Stimulated activated memory B cell treated with anti-CD40 and anti-IgM and Interleukin-4, amounts not matched to agents 10 μg/mL and 1 μg/mL and 100 μg/mL, for 72 hours (primary cell): ENCODE measurements around the gene SDK1.

Experiments
- ATAC-seq: fragments of 150-1000 bp; cut with Tn5 transposase; 2 replicates; pipeline ENCODE4 v1.10.0; 2021
- H3K27ac Mint-ChIP-seq: one replicate; pipeline ENCODE4 v1.8.0; 2022; ENCODE audit warnings: mild to moderate bottlenecking, mixed read lengths
- H3K27me3 Mint-ChIP-seq: one replicate; pipeline ENCODE4 v1.8.0; 2022; ENCODE audit warnings: mixed read lengths
- H3K36me3 Mint-ChIP-seq: one replicate; pipeline ENCODE4 v1.8.0; 2022; ENCODE audit warnings: mixed read lengths
- H3K4me1 Mint-ChIP-seq: one replicate; pipeline ENCODE4 v1.8.0; 2022; ENCODE audit warnings: mixed read lengths
- H3K4me3 Mint-ChIP-seq: one replicate; pipeline ENCODE4 v1.8.0; 2022; ENCODE audit warnings: mild to moderate bottlenecking, moderate library complexity, mixed read lengths
- H3K9me3 Mint-ChIP-seq: one replicate; pipeline ENCODE4 v1.8.0; 2022; ENCODE audit warnings: mixed read lengths

SDK1 gene

GRCh38 chr7:3805151-3805550, 504.1 kb downstream of the SDK1 start:
- Mint-ChIP-seq H3K4me1 (no peaks in the 10 kb centered on the region), H3K27me3 (peaks cover 29% of the 10 kb centered on the region), H3K4me3 (no peak overlapping the region), H3K9me3 (peaks cover 2% of the 10 kb centered on the region), H3K27ac (no peak overlapping the region), H3K36me3 (no peaks in the 10 kb centered on the region)
- ATAC-seq = no peak

GRCh38 chr7:3806516-3806915, 505.5 kb downstream of the SDK1 start:
- no peaks in the 10 kb centered on the region for H3K9me3 Mint-ChIP-seq
- ATAC-seq = no peak
- no peaks in the 10 kb centered on the region for H3K36me3 Mint-ChIP-seq
- peaks cover 29% of the 10 kb centered on the region for H3K27me3 Mint-ChIP-seq
- no peak overlapping the region for H3K27ac Mint-ChIP-seq
- H3K4me3 Mint-ChIP-seq = no peak overlapping the region
- no peaks in the 10 kb centered on the region for H3K4me1 Mint-ChIP-seq

GRCh38 chr7:3807824-3808223, 506.8 kb downstream of the SDK1 start:
- Mint-ChIP-seq H3K27ac (no peak overlapping the region), H3K27me3 (peaks cover 29% of the 10 kb centered on the region), H3K9me3 (no peaks in the 10 kb centered on the region), H3K36me3 (no peaks in the 10 kb centered on the region), H3K4me1 (no peaks in the 10 kb centered on the region), H3K4me3 (no peak overlapping the region)
- ATAC-seq = no peak

GRCh38 chr7:3821488-3821887, 520.4 kb downstream of the SDK1 start:
- H3K27ac Mint-ChIP-seq = no peak overlapping the region
- no peak for ATAC-seq
- no peaks in the 10 kb centered on the region for H3K36me3 Mint-ChIP-seq
- H3K9me3 Mint-ChIP-seq = no peaks in the 10 kb centered on the region
- H3K27me3 Mint-ChIP-seq = peaks cover 9% of the 10 kb centered on the region
- H3K4me1 Mint-ChIP-seq = no peaks in the 10 kb centered on the region
- H3K4me3 Mint-ChIP-seq = no peak overlapping the region

GRCh38 chr7:3825491-3825890, 524.4 kb downstream of the SDK1 start:
- Mint-ChIP-seq H3K36me3 (no peaks in the 10 kb centered on the region), H3K27ac (no peak overlapping the region), H3K4me3 (no peak overlapping the region), H3K9me3 (no peaks in the 10 kb centered on the region), H3K4me1 (no peaks in the 10 kb centered on the region), H3K27me3 (peaks cover 17% of the 10 kb centered on the region)
- no peak for ATAC-seq

- Mint-ChIP-seq H3K4me3 (no peak overlapping the region), H3K4me1 (no peaks in the 10 kb centered on the region), H3K27me3 (peaks cover 11% of the 10 kb centered on the region), H3K36me3 (no peaks in the 10 kb centered on the region), H3K27ac (no peak overlapping the region), H3K9me3 (no peaks in the 10 kb centered on the region)
- ATAC-seq = no peak
Measured at GRCh38 chr7:3832199-3832598, 531.1 kb downstream of the SDK1 start.

- Mint-ChIP-seq H3K4me3 (no peak overlapping the region), H3K36me3 (no peaks in the 10 kb centered on the region), H3K9me3 (no peaks in the 10 kb centered on the region), H3K4me1 (no peaks in the 10 kb centered on the region), H3K27ac (no peak overlapping the region), H3K27me3 (peaks cover 17% of the 10 kb centered on the region)
- ATAC-seq = no peak
Measured at GRCh38 chr7:3835109-3835508, 534.1 kb downstream of the SDK1 start.

GRCh38 chr7:3836855-3837254, 535.8 kb downstream of the SDK1 start:
- Mint-ChIP-seq H3K36me3 (no peaks in the 10 kb centered on the region), H3K4me3 (no peak overlapping the region), H3K27me3 (peaks cover 17% of the 10 kb centered on the region), H3K27ac (no peak overlapping the region), H3K9me3 (no peaks in the 10 kb centered on the region), H3K4me1 (no peaks in the 10 kb centered on the region)
- ATAC-seq = no peak

GRCh38 chr7:3844540-3845151, 543.6 kb downstream of the SDK1 start:
- ATAC-seq = no peak
- peaks cover 9% of the 10 kb centered on the region for H3K27me3 Mint-ChIP-seq
- no peaks in the 10 kb centered on the region for H3K36me3 Mint-ChIP-seq

GRCh38 chr7:3846738-3847137, 545.7 kb downstream of the SDK1 start:
- H3K27me3 Mint-ChIP-seq = peaks cover 10% of the 10 kb centered on the region
- no peak overlapping the region for H3K27ac Mint-ChIP-seq
- H3K4me3 Mint-ChIP-seq = no peak overlapping the region
- H3K4me1 Mint-ChIP-seq = no peaks in the 10 kb centered on the region
- H3K36me3 Mint-ChIP-seq = no peaks in the 10 kb centered on the region
- no peaks in the 10 kb centered on the region for H3K9me3 Mint-ChIP-seq
- no peak for ATAC-seq

More at GRCh38 chr7:3844540-3845151, 543.6 kb downstream of the SDK1 start:
- no peak overlapping the region for H3K27ac Mint-ChIP-seq
- H3K4me3 Mint-ChIP-seq = no peak overlapping the region
- no peaks in the 10 kb centered on the region for H3K9me3 Mint-ChIP-seq
- H3K4me1 Mint-ChIP-seq = no peaks in the 10 kb centered on the region

- Mint-ChIP-seq H3K27ac (no peak overlapping the region), H3K4me3 (no peak overlapping the region), H3K4me1 (no peaks in the 10 kb centered on the region), H3K9me3 (no peaks in the 10 kb centered on the region), H3K27me3 (peaks cover 10% of the 10 kb centered on the region), H3K36me3 (no peaks in the 10 kb centered on the region)
- no peak for ATAC-seq
Measured at GRCh38 chr7:3847336-3847735, 546.3 kb downstream of the SDK1 start.

GRCh38 chr7:3859431-3859830, 558.4 kb downstream of the SDK1 start:
- Mint-ChIP-seq H3K4me3 (no peak overlapping the region), H3K9me3 (peaks cover 8% of the 10 kb centered on the region), H3K27me3 (no peaks in the 10 kb centered on the region), H3K27ac (no peak overlapping the region), H3K4me1 (peaks cover 12% of the 10 kb centered on the region), H3K36me3 (no peaks in the 10 kb centered on the region)
- no peak for ATAC-seq

- Mint-ChIP-seq H3K4me3 (no peak overlapping the region), H3K36me3 (no peaks in the 10 kb centered on the region), H3K4me1 (peaks cover 12% of the 10 kb centered on the region), H3K9me3 (peaks cover 12% of the 10 kb centered on the region), H3K27me3 (no peaks in the 10 kb centered on the region), H3K27ac (no peak overlapping the region)
- ATAC-seq = no peak
Measured at GRCh38 chr7:3860932-3861331, 559.9 kb downstream of the SDK1 start.

- Mint-ChIP-seq H3K27ac (no peak overlapping the region), H3K9me3 (peaks cover 12% of the 10 kb centered on the region), H3K4me3 (no peak overlapping the region), H3K36me3 (no peaks in the 10 kb centered on the region), H3K4me1 (peaks cover 12% of the 10 kb centered on the region), H3K27me3 (no peaks in the 10 kb centered on the region)
- ATAC-seq = no peak
Measured at GRCh38 chr7:3861386-3861785, 560.3 kb downstream of the SDK1 start.

- H3K4me3 Mint-ChIP-seq = peak overlapping the region; percentile 3
- ATAC-seq = peak; percentile 70
- H3K27ac Mint-ChIP-seq = no peak overlapping the region
- H3K4me1 Mint-ChIP-seq = peaks cover 12% of the 10 kb centered on the region
- H3K36me3 Mint-ChIP-seq = no peaks in the 10 kb centered on the region
- H3K27me3 Mint-ChIP-seq = no peaks in the 10 kb centered on the region
- peaks cover 12% of the 10 kb centered on the region for H3K9me3 Mint-ChIP-seq
Measured at GRCh38 chr7:3861941-3862340, 560.9 kb downstream of the SDK1 start.

- no peak overlapping the region for H3K4me3 Mint-ChIP-seq
- ATAC-seq = no peak
- H3K27ac Mint-ChIP-seq = no peak overlapping the region
- no peaks in the 10 kb centered on the region for H3K27me3 Mint-ChIP-seq
- no peaks in the 10 kb centered on the region for H3K36me3 Mint-ChIP-seq
- H3K4me1 Mint-ChIP-seq = peaks cover 12% of the 10 kb centered on the region
- H3K9me3 Mint-ChIP-seq = peaks cover 12% of the 10 kb centered on the region
Measured at GRCh38 chr7:3862774-3863173, 561.7 kb downstream of the SDK1 start.

GRCh38 chr7:3866277-3866676, 565.2 kb downstream of the SDK1 start:
- H3K4me3 Mint-ChIP-seq = no peak overlapping the region
- ATAC-seq = no peak
- H3K4me1 Mint-ChIP-seq = peaks cover 12% of the 10 kb centered on the region

More at GRCh38 chr7:3866277-3866676, 565.2 kb downstream of the SDK1 start:
- Mint-ChIP-seq H3K36me3 (no peaks in the 10 kb centered on the region), H3K27ac (no peak overlapping the region), H3K27me3 (peaks cover 3% of the 10 kb centered on the region), H3K9me3 (peaks cover 10% of the 10 kb centered on the region)
